Right ventricle myocardium superior (tissue), 1 donor: ENCODE results near the gene ARHGAP30. TPM values are rescaled to one million over a fixed set of nuclear protein-coding genes. Genes with fewer than 3 reads are reported as not detected.
"Not testable (repeated sequence)": the region's sequence is repeated elsewhere in the genome, so short reads cannot be mapped to it uniquely, and the experiment has no call there.

ENCODE experiments used
- ATAC-seq: fragments of 200-7000 bp; cut with Tn5 transposase; one replicate; pipeline ENCODE4 v1.9.1; 2020; ENCODE audit warnings: mild to moderate bottlenecking; ENCODE audit not compliant: poor library complexity
- DNase-seq: peaks from one replicate; pipeline ENCODE4 v3.0.0-alpha.2; 2020
- intact Hi-C: fragments of 100-400 bp; cut with DNase I; formaldehyde crosslinking; loops from one replicate; pipeline ENCODE4 v1.11.2; 2022
- long read RNA-seq: library from polyadenylated mRNA; unstranded; transcript quantifications from one replicate; pipeline ENCODE4 v2.0.0, GENCODE V29; 2021
- total RNA-seq: library from RNA; stranded (reverse); fragmentation: NEBNext Ultra II Directional; extraction: Animal tissue kit (Norgen Biotek cat#: 25700); gene quantifications from one replicate; pipeline ENCODE4 v1.2.1, GENCODE V29; 2021
- donor health status: DM: no; HTN: yes; CAD: no; lungs with severe emphysema.

The ARHGAP30 gene, protein sequence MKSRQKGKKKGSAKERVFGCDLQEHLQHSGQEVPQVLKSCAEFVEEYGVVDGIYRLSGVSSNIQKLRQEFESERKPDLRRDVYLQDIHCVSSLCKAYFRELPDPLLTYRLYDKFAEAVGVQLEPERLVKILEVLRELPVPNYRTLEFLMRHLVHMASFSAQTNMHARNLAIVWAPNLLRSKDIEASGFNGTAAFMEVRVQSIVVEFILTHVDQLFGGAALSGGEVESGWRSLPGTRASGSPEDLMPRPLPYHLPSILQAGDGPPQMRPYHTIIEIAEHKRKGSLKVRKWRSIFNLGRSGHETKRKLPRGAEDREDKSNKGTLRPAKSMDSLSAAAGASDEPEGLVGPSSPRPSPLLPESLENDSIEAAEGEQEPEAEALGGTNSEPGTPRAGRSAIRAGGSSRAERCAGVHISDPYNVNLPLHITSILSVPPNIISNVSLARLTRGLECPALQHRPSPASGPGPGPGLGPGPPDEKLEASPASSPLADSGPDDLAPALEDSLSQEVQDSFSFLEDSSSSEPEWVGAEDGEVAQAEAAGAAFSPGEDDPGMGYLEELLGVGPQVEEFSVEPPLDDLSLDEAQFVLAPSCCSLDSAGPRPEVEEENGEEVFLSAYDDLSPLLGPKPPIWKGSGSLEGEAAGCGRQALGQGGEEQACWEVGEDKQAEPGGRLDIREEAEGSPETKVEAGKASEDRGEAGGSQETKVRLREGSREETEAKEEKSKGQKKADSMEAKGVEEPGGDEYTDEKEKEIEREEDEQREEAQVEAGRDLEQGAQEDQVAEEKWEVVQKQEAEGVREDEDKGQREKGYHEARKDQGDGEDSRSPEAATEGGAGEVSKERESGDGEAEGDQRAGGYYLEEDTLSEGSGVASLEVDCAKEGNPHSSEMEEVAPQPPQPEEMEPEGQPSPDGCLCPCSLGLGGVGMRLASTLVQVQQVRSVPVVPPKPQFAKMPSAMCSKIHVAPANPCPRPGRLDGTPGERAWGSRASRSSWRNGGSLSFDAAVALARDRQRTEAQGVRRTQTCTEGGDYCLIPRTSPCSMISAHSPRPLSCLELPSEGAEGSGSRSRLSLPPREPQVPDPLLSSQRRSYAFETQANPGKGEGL
- 3.3 TPM for total RNA-seq
- long read RNA-seq, full-length matches to known transcripts, result 1 of 6 reads
- long read RNA-seq, partial matches to known transcripts, result 2 of 6 reads
- long read RNA-seq, other reads (novel, unspliced or antisense), result 3 of 6 reads

DNA sequence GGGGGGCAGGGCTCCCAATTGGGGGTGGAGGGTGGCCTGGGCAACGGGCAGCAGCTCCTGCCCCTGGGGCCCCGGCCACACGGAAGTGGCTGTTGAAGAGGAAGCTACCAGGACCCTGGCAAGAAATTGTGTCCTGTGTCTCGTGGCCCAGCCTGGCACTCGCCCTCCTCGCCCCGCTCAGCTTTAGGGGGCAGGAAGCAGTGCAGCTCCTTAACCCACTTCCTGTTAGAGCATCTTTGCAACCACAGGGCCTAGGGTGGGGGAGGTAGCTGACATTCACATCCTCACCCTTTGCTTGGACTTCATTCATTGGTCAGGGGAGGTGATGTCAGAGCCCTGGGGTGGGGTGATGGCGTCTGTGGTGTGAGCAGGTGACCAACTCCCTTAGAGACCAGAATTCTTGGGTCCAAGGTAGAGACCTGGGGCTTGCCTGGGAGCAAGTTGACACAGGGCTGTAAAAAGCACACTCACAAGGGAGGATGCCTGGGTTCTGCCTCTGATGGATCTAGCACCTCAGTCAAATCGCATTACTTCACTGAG lies at the start of gene ARHGAP30:
TSS of gene ARHGAP30 (minus strand) at position 161 of the 540 bp plus-strand sequence. CDS start 267 bp downstream, outside the sequence.
- DNase-seq (peak; percentile 82), ATAC-seq (peak; percentile 74)
- intact Hi-C loops, result no loop called here

DNA sequence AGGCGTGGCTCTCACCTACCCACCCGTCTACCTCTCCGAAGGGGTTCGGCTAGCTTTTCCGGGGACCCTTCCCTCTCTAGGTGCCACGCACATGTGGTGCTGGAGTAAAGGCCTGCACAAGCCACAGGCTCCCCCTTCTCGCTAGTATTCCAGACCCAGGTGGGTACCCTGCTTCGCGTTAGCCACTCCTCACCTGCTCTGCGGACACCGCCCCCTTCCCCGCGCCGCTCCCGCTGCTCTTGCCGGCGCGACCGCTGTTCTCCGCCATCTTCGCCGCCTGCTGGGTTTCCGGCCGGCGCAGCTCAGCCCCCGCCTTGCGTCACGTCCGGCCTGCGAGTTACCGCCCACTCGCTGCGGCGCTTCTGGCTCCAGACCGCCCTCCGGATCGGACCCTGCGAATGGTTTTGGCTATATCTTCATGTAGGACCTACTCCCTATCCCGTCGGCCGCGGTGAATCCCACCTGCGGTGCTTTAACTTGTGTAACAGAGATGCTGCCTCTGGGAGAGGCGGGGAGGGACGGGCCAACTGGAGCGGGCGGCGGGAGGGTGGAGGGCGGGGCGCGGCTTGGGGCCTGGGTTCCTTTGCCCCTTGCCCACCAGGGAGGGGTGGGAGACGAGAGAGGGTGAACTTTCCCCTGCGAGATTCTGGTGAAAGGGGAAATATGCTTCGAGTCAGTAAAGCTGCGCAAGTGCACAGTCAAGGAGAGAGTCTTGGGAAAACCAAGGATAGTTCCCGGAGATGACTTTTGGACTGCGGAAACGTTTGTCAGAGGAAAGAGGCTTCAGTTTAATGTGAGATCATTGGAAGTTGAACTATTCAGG lies 48.3 kb upstream of the ARHGAP30 start, which contains the start of the genes NIT1 and PFDN2:
TSS of gene NIT1 (plus strand) at position 347 of the 823 bp plus-strand sequence. CDS start at position 419, 72 bp downstream.
TSS of gene PFDN2 (minus strand) at position 279 of the 823 bp plus-strand sequence. CDS start at position 268, 11 bp downstream.
- intact Hi-C loops, result no loop called here
- peak; percentile 93 for DNase-seq

DNA sequence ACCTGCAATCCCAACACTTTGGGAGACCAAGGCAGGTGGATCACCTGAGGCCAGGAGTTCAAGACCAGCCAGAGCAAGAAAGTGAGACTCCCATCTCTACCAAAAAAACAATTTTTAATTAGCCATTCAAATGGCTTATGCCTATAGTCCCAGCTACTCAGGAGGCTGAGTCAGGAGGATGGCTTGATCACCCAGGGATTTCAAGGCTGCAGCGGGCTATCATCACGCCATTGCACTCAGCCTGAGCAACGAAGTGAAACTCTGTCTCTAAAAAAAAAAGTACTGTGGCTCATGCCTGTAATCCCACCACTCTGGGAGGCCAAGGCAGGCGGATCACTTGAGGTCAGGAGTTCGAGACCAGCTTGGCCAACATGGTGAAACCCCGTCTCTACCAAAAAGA lies 46.3 kb upstream of the ARHGAP30 start:
- DNase-seq, intact Hi-C loops, ATAC-seq: not testable (repeated sequence)

More for the DNA sequence above, 48.3 kb upstream of the ARHGAP30 start, which contains the start of the genes NIT1 and PFDN2:
- ATAC-seq, result peak; percentile 96

DNA sequence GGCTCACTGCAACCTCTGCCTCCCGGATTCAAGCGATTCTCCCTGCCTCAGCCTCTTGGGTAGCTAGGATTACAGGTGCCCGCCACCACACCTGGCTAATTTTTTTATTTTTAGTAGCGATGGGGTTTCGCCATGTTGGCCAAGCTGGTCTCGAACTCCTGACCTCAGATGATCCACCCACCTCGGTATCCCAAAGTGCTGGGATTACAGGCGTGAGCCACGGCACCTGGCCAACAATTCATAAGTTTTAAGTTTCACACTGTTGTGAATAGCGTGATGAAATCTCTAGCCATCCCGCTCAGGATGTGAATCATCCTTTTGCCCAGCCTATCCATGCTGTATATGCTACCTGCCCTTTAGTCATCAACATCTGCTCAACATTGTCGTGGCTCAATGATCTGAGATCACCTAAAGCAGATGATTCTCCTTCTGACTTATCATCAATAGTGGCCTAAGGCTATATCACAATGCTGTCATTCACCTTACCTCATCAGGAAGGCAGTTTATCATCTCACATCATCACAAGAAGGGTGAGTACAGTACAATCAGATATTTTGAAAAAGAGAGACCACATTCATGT lies 45.5 kb upstream of the ARHGAP30 start:
- no peak for DNase-seq
- no peak for ATAC-seq
- intact Hi-C loops, result no loop called here

DNA sequence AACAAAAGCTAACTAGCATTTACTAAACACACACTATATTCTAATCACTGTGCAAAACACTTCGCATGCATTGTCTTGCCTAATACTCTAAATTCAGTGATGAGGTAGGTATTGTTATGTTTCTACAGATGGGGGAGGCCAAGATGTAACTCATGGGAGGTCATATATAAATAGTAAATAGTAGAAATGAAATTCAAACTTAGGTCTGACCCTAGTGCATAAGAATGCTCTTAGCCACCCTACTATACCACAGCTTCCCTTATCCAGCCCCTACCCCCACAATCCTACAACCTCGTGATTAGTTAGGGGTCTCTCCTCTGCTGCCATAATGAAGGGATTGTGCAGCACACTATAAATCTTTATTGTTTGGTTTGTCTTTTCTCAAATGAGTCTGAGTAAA lies 44.9 kb upstream of the ARHGAP30 start:
- DNase-seq (no peak), ATAC-seq (no peak)
- intact Hi-C loops, result no loop called here

DNA sequence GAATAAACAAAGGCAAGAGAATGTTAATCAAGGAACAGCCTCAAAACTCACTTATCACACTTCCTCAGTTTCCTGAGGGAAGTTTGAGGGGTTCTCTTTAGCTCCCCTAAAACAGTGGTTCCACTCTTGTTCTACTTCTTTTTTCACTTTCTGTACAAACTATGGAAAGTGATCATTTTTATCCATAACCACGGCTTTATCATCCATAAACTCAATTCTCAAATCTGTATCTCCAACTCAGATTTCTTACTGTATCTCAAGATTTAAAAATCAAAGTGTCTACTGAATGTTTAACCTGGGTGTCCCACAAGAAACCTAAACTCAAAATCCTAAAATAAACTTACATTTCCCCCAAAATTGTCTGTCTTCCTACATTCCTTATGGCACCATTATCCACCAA lies 44.2 kb upstream of the ARHGAP30 start:
- no peak for DNase-seq
- no peak for ATAC-seq
- intact Hi-C loops, result no loop called here

DNA sequence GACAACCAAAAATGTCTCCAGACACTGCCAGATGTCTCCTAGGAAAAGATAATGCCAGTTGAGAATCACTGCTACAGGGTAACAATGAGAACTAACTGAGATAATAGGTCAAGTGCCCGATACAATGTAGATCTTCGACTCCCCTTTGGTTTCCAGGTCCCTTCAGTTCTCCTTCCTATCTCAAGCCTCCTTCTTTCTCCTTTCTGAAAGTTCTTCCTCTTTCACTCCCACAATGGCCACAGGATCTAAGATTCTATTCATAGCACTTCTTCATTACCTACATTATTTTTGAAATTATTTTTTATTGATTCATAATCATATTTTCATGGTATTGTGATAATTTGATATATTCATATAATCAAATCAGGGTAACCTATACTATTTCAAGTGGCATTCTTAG lies 41.8 kb upstream of the ARHGAP30 start:
- intact Hi-C loops, result no loop called here
- ATAC-seq, result no peak
- DNase-seq, result no peak

DNA sequence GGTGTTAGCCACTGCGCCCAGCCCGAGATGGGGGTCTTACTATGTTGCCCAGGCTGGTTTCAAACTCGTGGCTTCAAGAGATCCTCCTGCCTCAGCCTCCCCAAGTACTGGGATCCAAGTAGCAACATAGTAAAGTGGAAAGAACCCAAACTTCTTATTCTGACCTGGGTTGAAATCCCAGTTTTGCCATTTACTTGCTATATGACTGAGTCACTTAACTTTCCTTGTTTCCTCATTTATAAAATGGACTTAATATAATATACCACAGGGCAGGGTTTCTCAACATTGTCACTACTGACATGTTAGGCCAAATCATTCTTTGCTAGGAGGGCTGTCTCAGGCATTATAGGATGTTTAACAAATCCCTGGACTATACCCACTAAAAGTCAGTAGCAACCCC lies 41.4 kb upstream of the ARHGAP30 start:
- no peak for ATAC-seq
- DNase-seq, result no peak
- intact Hi-C loops, result no loop called here

DNA sequence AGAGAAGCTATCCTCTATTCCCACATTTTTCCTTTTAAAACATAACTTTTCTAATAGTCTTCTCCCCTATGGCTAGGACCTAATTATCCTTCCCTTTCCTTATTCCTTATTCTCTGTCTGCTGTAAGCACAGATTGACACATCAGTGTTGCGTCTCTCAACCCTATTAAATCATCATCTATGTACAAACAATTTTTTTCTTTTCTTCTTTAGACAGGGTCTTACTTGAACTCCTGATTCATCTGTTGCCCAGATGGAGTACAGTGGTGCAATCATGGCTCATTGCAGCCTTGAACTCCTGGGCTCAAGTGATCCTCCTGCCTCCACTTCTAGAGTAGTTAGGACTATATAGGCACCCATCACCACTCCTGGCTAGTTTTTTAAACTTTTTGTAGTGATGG lies 36.7 kb upstream of the ARHGAP30 start:
- intact Hi-C loops, result no loop called here
- no peak for ATAC-seq

DNA sequence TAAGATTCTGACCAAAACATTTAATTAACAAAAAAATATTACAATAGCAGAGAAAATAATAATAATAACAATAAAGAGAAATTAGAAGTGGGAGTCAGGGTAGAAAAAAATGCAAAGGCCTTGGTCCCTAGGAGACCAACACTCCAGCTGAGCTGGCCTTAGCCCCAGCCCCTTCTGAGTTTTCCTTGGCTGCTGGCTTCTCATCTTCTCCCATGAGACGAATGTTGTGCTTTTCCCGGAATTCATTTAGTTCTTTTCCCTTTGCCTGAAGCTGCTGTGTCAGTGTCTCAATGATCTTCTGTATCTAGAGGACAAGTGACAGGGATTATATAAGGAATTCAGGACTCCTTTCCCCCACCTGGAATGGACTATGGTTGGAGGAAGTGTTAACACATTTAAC lies 30.9 kb upstream of the ARHGAP30 start:
- ATAC-seq, result no peak
- no peak for DNase-seq
- intact Hi-C loops, result no loop called here

More for the DNA sequence above, 36.7 kb upstream of the ARHGAP30 start:
- no peak for DNase-seq

DNA sequence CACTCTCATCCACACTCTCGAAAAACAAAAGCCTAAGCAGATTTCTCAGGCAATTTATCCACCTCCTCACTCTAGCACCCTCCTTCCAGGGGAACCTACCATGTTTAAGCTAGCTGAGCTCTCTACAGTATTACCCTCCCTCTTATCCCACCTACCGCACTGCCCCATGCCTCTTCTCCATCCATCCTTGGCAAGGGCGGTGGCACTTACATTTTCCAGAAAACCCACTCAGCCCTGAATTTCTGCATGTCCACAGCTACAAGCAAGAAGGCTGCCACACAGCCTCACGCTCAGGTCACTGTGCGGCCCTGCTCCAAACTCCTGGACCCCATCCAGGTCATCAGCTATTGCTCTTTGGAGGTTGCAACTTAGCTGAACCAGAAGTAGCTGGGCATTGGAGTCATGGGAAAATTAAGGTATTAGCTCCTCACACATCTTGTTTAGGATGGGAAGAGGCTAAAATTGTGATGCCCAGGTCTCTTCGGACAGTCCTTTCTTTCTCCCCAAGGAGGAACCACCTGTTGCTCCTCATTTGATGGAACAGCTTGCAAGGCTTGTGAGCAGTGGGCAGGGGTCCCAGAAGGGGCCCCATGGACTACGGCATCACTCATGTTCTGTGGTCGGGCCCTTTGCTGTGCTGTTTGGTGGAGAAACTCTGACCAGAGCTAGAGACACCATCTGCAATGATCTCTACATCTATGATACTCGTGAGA lies 29.6 kb upstream of the ARHGAP30 start:
- intact Hi-C loops, result loop anchor here (2.0 to 5.0 kb wide), 2 partner anchors 52 to 102 kb away; partner anchors contain the start of gene USF1
- no peak for DNase-seq
- no peak for ATAC-seq

DNA sequence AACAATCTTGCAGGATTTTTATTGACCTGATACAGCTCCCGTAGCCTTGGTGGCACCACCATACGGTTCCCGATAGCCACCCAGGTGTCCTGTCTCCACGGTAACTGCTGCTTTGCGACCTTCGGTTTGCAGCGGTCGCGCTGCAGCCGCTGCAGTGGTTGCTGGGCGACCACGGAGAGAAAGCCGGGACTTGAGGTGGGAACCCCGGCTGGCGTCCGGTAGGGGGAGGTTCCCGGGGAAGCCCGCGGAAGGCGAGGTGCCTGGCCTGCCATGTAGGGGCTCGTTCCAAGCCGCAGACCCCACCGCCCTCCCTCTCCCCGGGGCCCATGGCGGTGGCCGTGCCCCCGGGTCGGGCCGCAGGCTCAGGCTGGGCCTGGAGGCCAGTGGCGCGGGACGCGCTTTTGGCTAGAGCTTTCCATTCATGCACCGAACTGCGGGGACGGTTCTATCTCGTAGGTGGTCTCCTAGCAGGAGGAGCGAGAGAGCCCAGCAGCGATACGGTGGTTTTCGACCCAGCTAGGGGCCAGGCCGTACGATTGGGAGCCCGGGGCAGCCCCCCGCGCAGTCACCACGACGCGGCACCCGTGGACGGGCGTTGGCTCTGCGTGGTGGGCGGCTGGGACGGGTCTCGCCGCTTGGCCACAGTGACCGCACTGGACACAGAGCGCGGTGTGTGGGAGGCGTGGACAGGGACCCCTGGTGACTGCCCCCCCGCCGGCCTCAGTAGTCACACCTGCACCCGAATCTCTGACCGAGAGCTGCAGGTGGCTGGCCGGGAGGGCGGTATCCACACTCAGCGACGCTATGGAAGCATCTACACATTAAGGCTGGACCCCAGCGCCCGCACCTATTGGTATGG lies 28.7 kb upstream of the ARHGAP30 start, which contains the start of gene KLHDC9:
TSS of gene KLHDC9 (plus strand) at position 152 of the 859 bp plus-strand sequence. CDS start at position 327, 175 bp downstream.
- intact Hi-C loops, result loop anchor here (2.0 to 5.0 kb wide), 2 partner anchors 51 to 102 kb away; partner anchors contain the start of gene USF1
- DNase-seq, result peak; percentile 78
- peak; percentile 82 for ATAC-seq

DNA sequence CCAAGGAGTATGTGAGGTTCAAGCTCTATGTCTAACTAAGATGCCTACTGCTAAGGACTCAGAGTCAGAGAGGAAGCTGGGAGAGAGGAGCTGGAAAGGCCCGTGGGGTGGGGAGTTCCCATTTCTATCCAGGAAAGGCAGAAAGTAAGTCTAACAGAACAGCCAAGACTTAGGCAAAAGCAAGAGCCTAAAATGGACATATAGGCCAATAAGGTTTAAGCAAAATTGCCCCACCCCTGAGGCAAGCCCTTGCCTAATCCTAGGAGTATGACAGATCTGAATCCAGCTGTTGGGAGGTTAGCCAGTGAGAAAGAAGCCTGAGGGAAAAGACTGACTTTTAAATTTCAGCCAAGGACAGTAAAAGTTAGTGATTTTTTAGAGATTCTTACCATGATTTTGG lies 26.8 kb upstream of the ARHGAP30 start:
- peak; percentile 59 for ATAC-seq
- DNase-seq, result peak; percentile 56
- intact Hi-C loops, result loop anchor here (5.0 kb wide), 1 partner anchor 49 kb away; the partner anchor contains the start of gene USF1

DNA sequence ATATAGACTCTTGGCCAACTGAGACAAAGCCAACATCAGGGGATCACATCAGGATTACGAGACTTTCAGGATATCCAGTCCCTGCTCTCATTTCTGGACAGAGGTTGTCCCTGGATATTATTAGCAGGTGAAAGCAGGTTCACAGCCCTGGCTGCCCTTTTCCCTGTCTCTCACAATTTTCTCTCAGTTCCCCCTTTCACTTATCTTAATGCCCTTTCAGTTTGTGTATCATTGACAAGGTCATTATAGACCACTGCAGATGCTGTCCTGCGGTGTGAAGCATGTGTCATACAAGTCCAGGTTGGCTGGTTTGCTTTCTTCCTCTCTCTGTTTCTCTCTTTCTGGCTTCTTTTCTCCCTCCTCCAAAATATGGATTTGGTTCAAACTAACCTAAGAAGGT lies 26.3 kb upstream of the ARHGAP30 start:
- ATAC-seq, result no peak
- no peak for DNase-seq
- intact Hi-C loops, result loop anchor here (5.0 kb wide), 1 partner anchor 49 kb away; the partner anchor contains the start of gene USF1

DNA sequence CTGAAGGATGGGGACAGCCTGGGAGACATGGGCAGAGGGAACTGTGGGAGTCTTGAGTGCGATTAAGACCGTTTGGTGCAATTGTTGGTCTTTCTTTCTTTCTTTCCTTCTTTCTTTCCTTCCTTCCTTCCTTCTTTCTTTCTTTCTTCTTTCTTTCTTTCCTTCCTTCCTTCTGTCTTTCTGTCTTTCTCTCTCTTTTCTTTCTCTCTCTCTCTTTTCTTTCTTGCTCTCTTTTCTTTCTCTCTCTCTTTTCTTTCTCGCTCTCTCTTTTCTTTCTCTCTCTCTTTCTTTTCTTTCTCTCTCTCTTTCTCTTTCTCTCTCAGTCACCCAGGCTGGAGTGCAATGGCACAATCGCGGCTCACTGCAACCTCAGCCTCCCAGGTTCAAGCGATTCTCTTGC lies 25.5 kb upstream of the ARHGAP30 start:
- intact Hi-C loops, result loop anchor here (5.0 kb wide), 1 partner anchor 48 kb away; the partner anchor contains the start of gene USF1
- DNase-seq (no peak), ATAC-seq (no peak)
